Measurements from ENCODE around the gene COL25A1.

The COL25A1 gene

DNA sequence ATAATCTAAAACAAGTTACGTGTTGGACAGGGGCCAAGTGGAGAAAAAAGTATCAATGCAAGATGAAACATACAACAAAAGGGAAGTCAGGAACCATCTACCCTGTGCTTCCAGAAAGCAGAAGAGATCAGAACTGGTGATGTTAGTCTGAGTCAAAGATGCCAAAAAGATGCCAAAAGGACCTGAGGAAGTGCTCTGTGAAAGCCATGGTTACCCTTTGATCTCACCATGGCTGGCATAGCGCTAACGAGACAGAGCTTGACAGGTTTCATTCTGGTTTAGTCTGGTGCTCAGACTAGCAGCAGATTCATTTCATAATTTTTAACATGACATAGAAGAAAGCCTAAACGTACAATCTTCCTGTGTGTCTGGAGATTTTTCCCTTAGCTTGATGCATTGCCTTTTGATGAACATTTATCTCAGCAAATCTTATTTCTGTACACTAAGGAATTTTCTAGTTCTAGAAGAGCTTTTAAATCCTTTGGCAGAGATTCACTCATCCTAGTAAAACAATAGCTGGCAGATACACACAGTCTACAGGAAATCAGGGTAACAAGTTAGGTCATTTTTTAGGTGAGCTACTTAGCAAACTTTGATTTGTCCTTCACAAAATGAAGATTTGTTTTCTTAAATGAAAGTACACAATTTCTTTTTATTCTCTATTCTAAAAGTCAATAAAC is 87.7 kb downstream of the COL25A1 start:
- no peak for DNase-seq

DNA sequence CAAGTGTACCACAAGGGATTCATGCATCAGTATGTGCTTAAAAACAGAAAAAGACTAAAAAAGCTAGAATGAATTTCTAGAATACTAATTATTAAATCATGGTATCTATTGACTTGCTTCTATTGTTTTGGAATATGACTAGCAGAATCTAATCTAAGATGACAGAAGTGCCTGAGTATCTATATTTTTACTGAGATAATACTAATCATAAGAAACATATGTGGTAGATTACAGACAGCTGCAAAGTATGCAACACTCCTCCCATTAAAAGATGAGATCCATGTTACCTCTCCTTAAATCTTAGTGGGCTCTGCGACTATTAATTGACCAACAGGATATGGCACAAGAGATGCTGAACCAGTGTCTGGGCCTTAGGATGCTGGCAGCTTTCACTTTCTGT is 89.4 kb downstream of the COL25A1 start:
- no peak for DNase-seq

DNA sequence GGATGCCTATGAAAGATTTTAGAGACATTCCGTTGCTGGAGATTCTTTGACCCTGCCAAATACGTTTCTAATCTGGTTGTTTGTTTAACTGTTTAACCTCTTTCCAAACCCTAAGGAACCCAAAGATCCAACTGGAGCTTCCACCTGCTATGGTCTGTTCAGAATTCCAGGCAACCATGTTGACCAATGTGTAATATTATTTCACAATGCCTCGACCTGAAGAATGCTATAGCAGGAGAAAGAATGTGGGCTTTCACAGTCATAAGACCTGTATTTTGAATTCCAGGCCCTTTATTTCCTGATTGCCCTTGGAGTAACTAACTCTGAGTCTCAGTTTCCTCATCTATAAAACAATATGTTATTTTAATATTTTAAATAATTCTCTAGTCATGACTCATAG is 90.8 kb downstream of the COL25A1 start:
- no peak for DNase-seq

DNA sequence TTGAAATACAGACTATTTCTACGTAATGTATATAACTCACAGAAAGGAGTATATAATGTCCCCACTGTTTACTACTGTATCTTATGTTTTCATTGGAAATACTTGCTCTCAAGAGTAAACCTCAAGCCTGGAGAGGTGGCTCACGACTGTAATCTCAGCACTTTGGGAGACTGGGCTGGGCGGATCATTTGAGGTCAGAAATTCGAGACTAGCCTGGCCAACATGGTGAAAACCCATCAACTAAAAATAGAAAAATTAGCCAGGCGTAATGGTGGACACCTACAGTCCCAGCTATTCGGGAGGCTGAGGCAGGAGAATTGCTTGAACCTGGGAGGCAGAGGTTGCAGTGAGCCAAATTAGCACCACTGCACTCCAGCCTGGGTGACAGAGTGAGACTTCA is 92.8 kb downstream of the COL25A1 start:
- no peak for DNase-seq

DNA sequence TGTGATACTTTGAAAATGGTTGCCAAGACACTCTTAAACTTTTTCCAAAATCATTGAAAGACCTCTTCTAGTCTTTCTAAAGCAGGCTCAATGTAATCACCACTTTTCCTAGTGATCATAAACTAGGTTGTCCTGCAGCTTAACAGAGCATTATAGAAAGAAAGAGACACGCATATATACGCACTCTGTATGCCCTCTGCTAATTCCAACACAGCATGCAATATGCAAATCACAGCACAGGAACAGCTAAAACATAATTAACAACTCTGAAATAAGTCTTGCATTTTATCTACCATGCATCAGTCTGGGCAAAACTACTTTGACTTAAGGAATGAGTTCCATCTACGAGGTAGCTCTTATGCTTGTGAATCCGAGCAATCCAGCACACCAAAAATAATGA is 94.6 kb downstream of the COL25A1 start:
- no peak for DNase-seq

DNA sequence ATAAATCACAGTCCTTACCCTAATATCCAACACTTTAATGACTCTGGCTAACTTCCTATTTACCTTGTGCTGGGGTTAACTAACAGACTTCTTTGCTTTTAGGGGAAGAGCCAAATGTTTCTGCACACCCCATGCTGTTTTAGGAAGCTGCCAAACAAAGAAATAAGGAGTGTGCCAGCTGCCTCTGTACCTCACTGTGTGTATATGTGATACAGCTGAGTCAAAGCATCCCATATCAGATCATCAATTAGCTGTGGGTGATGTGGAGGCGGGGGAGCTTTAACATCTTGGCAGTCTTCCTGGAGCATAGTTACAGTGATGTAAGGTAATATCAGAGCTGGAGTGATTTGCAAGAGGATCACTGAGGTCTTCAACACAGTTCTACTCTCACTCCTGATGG is 95.4 kb downstream of the COL25A1 start:
- no peak for DNase-seq

DNA sequence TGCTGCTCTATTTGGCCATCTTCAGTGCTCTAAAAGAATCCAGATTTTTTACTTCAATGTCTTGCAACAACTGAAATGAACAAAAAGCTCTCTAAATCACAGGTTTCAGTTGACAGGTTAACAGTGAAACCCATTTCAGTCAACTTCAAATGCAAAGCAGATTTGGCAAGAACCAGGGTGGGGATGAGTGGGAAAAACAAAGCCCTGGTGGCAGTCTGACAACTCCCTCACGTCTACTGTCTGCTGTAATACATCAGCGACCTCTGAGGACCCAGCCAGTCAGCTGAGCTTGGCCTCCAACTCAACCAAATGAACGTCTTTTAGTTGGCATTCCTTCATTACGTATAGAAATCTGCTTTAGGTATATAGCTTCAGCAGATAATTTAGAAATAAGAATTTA is 95.8 kb downstream of the COL25A1 start:
- DNase-seq, result no peak

DNA sequence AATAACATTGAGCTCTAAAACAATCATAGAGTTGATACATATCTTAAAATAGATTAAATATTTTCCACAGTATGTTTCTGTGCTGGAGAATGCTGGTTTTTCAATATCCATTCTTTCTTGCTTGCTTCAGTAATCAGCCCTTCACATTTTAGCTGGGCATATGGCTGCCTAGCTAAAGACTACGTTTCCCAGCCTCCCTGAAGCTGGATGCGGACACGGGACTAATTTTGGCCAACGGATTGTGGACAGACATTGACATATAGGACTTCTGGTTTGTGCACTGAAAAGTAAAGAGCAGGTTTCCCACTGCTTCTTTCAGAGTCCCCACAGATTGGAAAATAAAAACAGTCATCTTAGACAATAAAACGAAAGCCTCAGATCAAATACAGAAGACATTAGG is 97.3 kb downstream of the COL25A1 start:
- DNase-seq, result no peak

DNA sequence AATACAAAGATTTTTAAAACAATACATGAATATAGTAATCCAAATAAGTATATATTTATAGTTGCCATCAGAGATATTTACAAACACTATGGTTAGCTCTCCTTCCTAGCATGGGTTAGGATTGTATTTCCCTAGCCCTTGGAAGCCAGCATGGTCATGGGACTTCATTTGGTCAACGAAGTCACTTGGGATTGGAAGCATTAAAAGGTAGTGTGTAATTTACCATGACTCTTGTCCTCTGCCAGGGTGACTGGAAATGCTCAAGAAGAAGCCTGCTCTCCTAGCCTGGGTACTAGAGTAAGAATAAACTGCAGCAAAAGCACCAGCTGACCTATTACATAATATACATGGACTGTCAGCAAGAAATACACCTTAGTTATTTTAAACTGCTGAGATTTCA is 102.9 kb downstream of the COL25A1 start:
- no peak for DNase-seq

DNA sequence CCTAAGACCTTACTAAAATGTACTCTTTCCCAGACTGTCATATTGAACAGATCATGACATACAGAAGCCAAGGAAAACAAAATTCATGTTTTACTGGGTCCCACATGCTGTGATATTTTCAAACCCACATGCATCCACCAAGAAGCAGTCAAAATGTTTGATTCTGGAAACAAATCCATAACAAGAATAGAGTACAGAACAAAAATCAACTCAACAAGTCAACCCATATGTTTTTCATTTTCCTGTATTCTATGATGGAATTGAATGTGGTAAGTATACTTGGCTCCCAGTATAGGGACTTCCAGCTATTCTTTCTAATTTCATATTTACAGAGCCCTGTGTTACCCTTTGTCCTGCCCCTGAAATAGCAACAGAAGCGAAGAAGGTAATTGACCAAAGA is 106.8 kb downstream of the COL25A1 start:
- no peak for DNase-seq

DNA sequence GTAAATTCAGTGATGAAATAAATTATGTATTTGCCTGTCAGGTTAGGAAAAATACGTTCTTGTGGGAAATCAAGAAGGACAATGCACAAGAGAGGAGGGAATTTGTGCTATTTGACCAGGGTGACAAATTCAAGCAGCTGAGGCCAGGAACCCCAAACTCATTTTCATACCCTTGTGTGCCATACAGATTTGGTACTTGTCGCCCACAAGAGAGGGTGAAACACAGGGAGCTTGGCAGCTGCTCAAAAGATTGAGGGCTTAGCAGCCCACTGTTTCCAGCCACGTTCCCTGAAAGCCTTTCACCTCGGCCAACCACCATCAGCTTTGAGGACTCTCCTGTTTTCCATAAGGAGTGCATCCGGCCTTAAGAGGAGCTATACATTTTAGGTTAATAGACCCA is 111.2 kb downstream of the COL25A1 start:
- DNase-seq, result no peak

DNA sequence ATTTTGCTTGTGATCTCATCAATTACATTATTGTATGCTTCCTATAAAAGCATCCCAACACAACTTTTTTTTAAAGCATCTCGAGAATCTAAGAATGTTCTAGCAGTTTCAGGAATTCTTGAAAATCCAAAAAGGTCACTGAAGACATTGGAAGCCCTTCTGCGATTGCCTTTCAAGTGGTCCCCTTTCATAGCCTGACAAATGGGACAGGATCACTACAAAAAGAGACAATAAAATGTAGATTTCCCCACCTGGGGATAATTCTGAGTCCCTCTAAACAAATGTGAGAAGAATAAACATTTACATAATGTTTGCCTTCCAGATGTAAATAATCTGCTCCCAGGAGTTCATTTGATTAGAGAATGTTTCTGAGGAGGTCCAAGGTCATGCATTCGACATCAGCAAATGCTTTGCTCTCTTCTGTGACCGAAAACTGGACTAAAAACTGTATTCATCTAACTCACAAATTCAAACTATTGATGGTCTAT is 116.0 kb downstream of the COL25A1 start:
- no peak for DNase-seq

DNA sequence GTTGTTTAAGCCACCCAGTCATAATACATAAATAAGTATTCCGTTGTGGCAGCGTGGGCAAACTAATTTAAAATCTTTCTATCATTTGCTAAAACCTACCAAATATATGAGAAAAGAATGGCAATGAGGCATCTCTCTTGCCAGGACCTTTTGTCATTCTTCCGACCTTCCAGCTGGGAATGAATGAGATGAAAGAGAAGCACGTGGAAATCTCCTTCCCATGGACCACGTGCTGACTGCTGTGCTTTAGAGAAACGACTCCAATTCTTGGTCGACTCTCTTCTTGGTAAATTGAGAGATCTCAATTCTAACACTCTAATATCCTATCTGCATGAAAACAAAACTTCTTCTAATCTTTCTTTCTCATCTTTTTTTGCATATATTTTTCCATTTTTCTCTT is 116.5 kb downstream of the COL25A1 start:
- DNase-seq, result no peak

DNA sequence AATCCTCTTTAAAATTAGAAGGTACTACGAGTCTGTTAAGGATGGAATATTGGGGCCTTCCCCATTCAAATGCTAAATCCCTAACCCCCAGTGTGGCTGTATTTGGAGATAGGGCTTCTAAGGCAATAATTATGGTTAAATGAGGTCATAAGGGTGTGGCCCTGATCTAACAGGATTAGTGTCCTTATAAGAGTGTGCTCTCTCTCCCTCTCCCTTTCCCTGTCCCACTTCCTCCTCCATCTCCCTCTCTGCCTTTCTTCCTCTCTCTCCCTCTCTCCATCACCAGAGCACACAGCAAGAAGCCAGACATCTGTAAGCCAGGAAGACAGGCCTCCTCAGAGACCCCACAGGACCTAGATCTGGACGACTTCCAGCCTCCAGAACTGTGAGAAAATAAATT is 116.9 kb downstream of the COL25A1 start:
- no peak for DNase-seq

DNA sequence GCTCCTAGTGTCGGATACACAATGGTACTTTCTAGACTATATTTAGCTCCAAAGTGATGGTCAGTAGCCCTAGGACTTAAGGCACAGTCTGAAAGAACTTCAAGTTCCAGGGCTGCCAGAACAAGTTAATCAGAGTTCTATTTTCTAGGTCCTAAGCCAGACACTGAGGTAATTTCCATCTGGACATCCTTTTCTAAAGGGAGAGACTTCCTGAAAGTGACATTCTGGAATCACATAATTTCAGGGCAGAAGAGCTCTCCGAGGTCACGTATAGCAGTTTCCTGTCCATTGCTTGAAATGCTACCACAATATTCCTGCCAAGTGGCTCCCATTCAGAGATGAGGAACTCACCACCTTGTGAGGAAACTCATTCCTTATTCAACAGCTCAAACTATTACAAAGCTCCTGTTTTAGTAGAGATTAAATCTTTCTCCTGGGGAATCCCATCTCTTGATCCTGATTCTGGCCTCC is 117.9 kb downstream of the COL25A1 start:
- no peak for DNase-seq

DNA sequence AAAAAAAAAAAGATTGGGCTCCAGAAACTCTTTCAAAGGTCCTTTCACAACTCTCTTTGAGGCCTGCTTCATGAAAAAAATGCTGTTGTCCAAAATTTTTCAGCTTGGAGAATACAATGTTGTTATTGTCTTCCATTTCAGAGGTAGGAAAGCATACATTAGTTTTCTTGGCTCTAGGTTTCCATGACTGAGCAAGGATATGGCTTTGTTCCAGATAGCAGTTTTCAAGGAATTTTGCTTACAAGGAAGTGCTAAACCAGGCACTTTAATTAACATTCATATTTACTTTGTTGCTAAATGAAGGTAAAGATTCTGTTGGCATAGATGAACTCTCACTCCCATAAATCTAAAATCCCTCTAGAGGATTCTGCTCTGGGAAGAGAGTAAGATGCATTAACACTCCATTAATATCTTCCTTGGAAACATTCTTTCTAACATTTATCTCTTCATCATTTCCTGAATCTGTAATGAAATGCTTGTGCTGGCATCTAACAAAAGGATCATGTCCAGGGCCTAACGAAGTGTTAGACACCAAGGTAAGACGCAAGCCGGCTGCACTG is 118.4 kb downstream of the COL25A1 start:
- no peak for DNase-seq

DNA sequence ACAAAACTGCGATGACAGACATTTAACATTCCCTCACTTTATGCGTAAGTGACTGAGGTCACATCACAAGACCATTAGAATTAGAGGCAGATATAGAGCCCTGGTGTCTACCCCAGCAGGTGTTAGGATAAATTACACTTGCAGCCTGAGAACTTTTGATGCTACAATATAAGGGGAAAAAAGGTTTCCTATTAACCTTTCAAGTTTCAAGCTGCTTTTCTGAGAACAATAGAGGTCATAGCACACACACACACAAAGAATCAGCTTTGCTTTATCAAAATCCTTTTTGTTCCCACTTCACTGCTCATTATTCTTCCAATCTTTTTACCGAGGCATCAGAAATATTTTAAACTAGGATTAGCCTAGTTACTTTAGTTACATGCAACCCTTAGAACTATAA is 119.8 kb downstream of the COL25A1 start:
- DNase-seq, result no peak

DNA sequence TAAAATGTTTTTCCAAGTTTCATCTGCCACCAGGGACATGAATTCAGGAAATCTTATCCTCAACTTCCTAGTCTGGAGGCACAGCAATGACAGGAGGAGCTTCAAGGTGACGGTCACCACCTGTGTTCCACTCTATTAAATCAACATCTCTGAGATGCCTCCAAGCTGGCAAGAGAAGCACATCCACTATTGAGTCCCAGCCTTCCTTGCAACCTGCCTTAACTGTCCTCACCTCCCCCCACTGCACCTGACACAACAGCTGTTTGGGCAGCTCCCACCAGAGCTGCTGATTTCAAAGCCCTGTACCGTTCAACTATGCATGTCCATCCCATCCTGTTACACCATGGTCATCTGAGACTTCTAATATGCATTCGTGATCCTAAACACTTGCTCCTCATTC is 123.4 kb downstream of the COL25A1 start:
- no peak for DNase-seq

DNA sequence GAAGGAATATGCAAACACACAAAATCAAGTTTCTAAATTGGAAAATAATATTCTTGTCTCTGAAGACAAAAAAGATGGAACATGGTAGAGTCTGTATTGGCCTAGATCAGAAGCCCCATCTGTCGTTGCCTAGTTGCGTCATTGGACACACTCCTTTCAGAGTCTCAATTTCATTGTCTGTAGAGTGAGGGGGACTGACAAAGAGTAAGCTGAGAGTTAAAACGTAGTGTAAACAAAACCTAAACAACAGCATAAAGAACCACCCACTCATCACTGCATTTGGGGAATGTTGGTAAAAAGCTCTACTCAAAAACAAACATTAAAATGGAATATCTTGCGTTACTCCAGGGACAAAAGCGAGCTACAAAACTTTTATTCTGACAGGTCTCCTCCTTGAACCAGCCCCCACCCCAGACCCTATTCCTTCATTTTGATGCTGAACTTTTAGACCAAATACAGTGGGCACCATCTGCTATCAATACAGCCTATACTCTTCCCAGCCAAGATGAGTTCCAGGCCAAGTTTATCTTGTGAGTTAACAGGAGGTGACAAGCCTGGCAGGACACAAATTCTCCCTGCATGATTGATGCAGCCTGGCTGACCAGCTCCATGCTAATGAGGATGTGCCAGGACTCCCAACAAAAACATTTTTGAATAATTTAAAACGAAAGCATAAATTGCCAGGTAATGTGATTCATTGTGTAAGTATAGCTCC is 125.2 kb downstream of the COL25A1 start:
- DNase-seq, result no peak

DNA sequence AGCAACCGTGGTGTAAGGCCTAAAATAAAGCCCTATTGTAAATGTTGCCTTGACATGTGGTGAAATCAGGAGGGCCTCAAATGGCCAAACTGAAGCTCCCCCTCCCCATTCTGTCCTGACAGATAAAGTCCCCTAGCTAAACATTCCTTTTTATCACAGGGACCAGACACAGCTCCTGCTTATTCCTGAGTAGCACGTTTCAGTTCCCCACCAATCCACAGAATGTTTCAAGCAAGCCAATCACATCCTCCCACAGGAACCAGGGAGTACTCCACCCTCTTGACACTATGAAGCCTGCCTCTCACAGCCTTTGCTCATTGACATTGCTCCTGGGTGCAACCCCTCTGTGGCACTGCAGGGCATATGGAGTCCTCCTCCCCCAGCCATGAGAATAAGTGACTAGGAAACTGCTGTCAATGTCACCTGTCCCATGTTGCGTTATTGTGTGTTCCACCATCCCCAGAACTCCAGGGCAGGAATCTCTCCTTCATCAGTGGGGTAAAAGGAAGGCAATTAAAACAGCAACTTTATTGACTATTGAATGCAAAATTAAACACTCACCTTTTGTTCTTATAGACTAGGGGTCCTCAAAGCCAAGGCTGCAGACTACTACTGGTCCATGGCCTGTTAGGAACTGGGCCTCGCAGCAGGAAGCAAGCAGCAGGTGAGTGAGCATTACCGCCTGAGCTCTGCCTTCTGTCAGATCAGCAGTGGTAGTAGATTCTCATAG is 128.1 kb downstream of the COL25A1 start:
- no peak for DNase-seq

DNA sequence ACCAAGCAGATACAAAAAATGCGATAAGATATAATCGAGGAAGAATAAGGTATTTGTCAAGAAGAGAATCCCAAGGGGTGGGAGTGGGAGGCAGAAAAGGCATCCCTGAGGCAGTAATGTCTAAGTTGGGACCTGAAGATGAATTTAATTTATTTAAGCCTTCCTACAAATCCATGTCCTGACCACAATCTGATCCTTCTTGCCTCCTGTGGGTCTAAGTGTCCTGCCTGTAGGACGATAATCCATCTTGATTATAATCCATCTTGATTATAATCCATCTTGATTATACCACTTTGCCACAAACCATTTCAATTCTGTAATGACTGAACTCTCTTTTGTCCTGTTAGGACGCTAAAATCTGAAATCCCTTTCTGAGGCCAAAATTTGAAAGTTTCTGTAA is 130.2 kb downstream of the COL25A1 start:
- no peak for DNase-seq

DNA sequence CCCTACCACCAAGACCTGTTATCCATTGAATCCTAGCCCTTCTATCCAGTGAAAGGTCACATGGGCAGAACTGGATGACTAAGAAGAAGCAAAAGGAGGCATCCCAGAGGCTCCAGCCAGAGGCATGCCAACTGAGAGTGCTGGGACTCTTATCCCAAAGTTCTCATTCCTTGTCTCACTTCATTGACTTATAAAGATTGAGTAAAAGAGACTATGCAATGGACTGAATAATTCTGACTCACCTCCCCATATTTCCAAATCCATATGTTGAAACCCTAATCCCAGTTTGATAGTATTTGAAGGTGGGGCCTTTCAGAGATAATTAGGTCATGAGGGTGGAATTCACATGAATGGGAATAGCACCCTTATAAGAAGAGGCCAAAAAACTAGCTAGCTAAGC is 131.4 kb downstream of the COL25A1 start:
- DNase-seq, result no peak

DNA sequence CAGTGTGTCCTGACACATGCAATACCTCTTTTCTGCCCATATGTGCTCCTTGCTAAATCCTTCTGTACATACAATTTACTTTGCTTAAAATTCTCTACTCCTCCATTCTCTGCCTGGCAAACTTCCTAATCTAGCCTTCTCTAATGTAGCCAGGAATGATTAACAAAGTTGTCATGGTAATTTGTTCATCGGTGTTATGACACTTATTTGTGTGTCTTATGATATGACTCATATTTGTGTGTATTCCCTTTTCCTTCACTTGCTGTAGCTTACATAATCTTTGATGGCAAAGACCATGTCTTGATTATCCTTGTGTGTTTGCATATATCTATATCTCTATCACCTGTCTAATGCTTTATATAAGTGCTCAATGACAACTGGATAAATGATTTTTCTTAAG is 133.3 kb downstream of the COL25A1 start:
- DNase-seq, result no peak

DNA sequence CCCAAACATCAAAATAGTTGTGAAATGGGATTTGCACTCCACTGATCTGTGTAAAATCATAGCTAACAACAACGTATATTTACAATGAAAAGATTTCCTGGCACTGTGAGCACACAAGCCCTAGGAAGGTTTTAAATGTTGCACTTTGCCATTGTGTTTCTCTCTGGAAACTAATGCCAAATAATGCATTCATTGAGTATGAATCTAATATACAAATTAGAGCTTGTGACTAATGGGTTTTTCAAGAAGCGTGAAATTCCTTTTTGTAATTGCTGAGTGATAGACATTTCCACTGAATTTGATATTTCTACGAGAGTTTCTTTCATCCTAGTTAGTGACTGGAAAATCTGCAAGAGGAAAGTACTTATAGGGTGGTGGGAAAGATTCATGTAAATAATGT is 135.9 kb downstream of the COL25A1 start:
- no peak for DNase-seq

Measured in NCI-H2029 (cell line).